Stomach (tissue), 9 donors: ENCODE measurements around the gene OR52I1. TPM values are rescaled to one million over a fixed set of nuclear protein-coding genes. Genes with fewer than 3 reads are reported as not detected.

Source experiments
- DNase-seq, 2 donors: peaks; one replicate each; pipeline versions ENCODE4 v3.0.0 to v3.0.0-alpha.2; 2013 to 2019
- H3K27ac ChIP-seq, 5 donors: fragments of 200-600 bp in 4 of 5; sonication (generic) in 4 of 5; one replicate each; pipeline ENCODE4 v1.5.1; 2013 to 2019; ENCODE audit warnings: mild to moderate bottlenecking in 1 of 5, moderate library complexity in 1 of 5
- H3K27me3 ChIP-seq, 3 donors: fragments of 200-600 bp; sonication (generic); one replicate each; pipeline ENCODE4 v1.5.1; 2017 to 2019; ENCODE audit warnings: mixed run types in 1 of 3
- H3K36me3 ChIP-seq, 4 donors: fragments of 200-600 bp; sonication (generic); 1 replicate in 3 of 4; 2 replicates in 1 of 4; pipeline ENCODE4 v1.5.1; 2016 to 2019
- H3K4me1 ChIP-seq, 4 donors: fragments of 200-600 bp; sonication (generic); one replicate each; pipeline ENCODE4 v1.5.1; 2016 to 2019
- H3K4me3 ChIP-seq, 4 donors: fragments of 200-600 bp; sonication (generic) in 3 of 4; one replicate each; pipeline ENCODE4 v1.5.1; 2016 to 2019; ENCODE audit warnings: mild to moderate bottlenecking in 1 of 4
- H3K9me3 ChIP-seq, 4 donors: fragments of 200-600 bp; sonication (generic); one replicate each; pipeline ENCODE4 v1.5.1; 2016 to 2019
- CTCF ChIP-seq, 7 experiments: fragments of 450-650 bp in 4 of 7; fragments of 200-600 bp in 3 of 7; sonication (generic) in 3 of 7; IDR thresholded peaks; one replicate each; pipeline ENCODE4 v1.5.1; 2016 to 2019; ENCODE audit warnings: antibody characterized with exemption in 7 of 7, control low read depth in 2 of 7, mild to moderate bottlenecking in 1 of 7
- EP300 ChIP-seq: sonication (generic); formaldehyde crosslinking; IDR thresholded peaks from one replicate; pipeline ENCODE4 v1.6.1; 2017; ENCODE audit warnings: antibody characterized with exemption
- POLR2A ChIP-seq, 4 donors: fragments of 450-650 bp; IDR thresholded peaks; one replicate each; pipeline ENCODE4 v1.6.1; 2016; ENCODE audit warnings: antibody characterized with exemption in 4 of 4, control low read depth in 2 of 4, mild to moderate bottlenecking in 1 of 4, moderate library complexity in 1 of 4
- POLR2AphosphoS5 ChIP-seq, 3 donors: sonication (generic); formaldehyde crosslinking; IDR thresholded peaks; one replicate each; pipeline ENCODE4 v1.6.1; 2016; ENCODE audit warnings: antibody characterized with exemption in 3 of 3
- WGBS, 5 donors: extraction: QIAGEN DNeasy Blood & Tissue Kit in 3 of 5; methylation state at CpG; one replicate each; pipeline versions ENCODE4 v1.1.5 to v1.1.7; 2013 to 2018; 5-methylcytosine and 5-hydroxymethylcytosine counted together
- intact Hi-C: fragments of 100-400 bp; cut with DNase I; formaldehyde crosslinking; loops from one replicate; pipeline ENCODE4 v1.15.1; 2023; ENCODE audit warnings: low total_unique reads
- polyA plus RNA-seq, 3 donors: library from polyadenylated mRNA; stranded (reverse); fragments of 200-250 nt; gene quantifications; one replicate each; pipeline ENCODE4 v1.2.3, GENCODE V29; 2013
- total RNA-seq, 5 donors: library from RNA; depleted of rRNA; stranded (reverse); fragments of >200 nt; gene quantifications; one replicate each; pipeline versions ENCODE4 v1.1.0 to v1.2.3, GENCODE V29; 2014 to 2016
- donor health status: healthy with polysubstance abuse.
- donor health status: Bipolar disorder and iron deficiency.
- donor health status: healthy.

OR52I1 gene
- total and polyA plus RNA-seq, 8 donors: not detected

GRCh38 chr11:4581443-4581842 lies 12.4 kb upstream of the OR52I1 start, which contains the start of gene OR52I2:
TSS of gene OR52I2 (plus strand) at chr11:4581743.
- H3K36me3 ChIP-seq: no peaks in the 10 kb centered on the region
- no peak for DNase-seq
- no peaks in the 10 kb centered on the region for H3K4me1 ChIP-seq
- H3K9me3 ChIP-seq: no peaks in the 10 kb centered on the region
- H3K27ac ChIP-seq: no peak within 1 kb of the TSS
- no peak for TF ChIP-seq POLR2A (IDR thresholded peaks at IDR 0.05)
- no peak for TF ChIP-seq POLR2AphosphoS5 (IDR thresholded peaks at IDR 0.05)
- no peak for TF ChIP-seq EP300
- TF ChIP-seq CTCF (IDR thresholded peaks at IDR 0.05): no peak
- intact Hi-C loops: no loop called here
- no peak within 1 kb of the TSS for H3K4me3 ChIP-seq
- H3K27me3 ChIP-seq: peaks cover 0 to 4% (median 0%) of the 10 kb centered on the region in 3 donors

GRCh38 chr11:4589017-4589416 lies 4.8 kb upstream of the OR52I1 start:
- no peak overlapping the region for H3K4me3 ChIP-seq
- intact Hi-C loops: no loop called here
- peaks cover 0 to 4% (median 0%) of the 10 kb centered on the region in 3 donors for H3K27me3 ChIP-seq
- TF ChIP-seq EP300 (no peak), POLR2AphosphoS5 (IDR thresholded peaks at IDR 0.05) (no peak), CTCF (IDR thresholded peaks at IDR 0.05) (no peak), POLR2A (IDR thresholded peaks at IDR 0.05) (no peak)
- H3K9me3 ChIP-seq: no peaks in the 10 kb centered on the region
- no peaks in the 10 kb centered on the region for H3K4me1 ChIP-seq
- H3K27ac ChIP-seq: no peak overlapping the region
- DNase-seq: no peak
- H3K36me3 ChIP-seq: no peaks in the 10 kb centered on the region
- WGBS, 5 donors: 42 to 54% (median 46%) methylated on average over 3 of the region's 3 CpGs

GRCh38 chr11:4605057-4605456 lies 11.2 kb downstream of the OR52I1 start:
- TF ChIP-seq POLR2AphosphoS5 (IDR thresholded peaks at IDR 0.05) (no peak), EP300 (no peak), CTCF (IDR thresholded peaks at IDR 0.05) (no peak), POLR2A (IDR thresholded peaks at IDR 0.05) (no peak)
- H3K4me1 ChIP-seq: peaks cover 18 to 32% (median 25%) of the 10 kb centered on the region in 4 donors
- no peaks in the 10 kb centered on the region for H3K9me3 ChIP-seq
- DNase-seq: no peak
- H3K27ac ChIP-seq: no peak overlapping the region
- intact Hi-C loops: no loop called here
- no peak overlapping the region for H3K4me3 ChIP-seq
- 74 to 95% (median 84%) methylated on average over 4 of the region's 4 CpGs for WGBS, 5 donors
- H3K27me3 ChIP-seq: no peaks in the 10 kb centered on the region
- peaks cover 31 to 53% (median 51%) of the 10 kb centered on the region in 4 donors for H3K36me3 ChIP-seq

GRCh38 chr11:4606231-4607015 lies 12.6 kb downstream of the OR52I1 start:
- Histone ChIP-seq H3K9me3 (no peaks in the 10 kb centered on the region), H3K4me1 (peaks cover 18 to 37% (median 26%) of the 10 kb centered on the region in 4 donors), H3K4me3 (peak overlapping the region; percentile 61 to 75 (median 68)), H3K36me3 (peaks cover 17 to 40% (median 38%) of the 10 kb centered on the region in 4 donors), H3K27ac (peak overlapping the region; percentile 23 to 93 (median 92)), H3K27me3 (no peaks in the 10 kb centered on the region)
- WGBS, 5 donors: 13 to 50% (median 32%) methylated on average over 1 of the region's 1 CpG
- TF ChIP-seq POLR2AphosphoS5 (IDR thresholded peaks at IDR 0.05) (peak in 1 of 3 donors; percentile 13), EP300 (no peak)
- peak in 1 of 2 donors; percentile 24 for DNase-seq
- intact Hi-C loops: no loop called here

GRCh38 chr11:4607096-4607495 lies 13.3 kb downstream of the OR52I1 start:
- peak in 1 of 2 donors; percentile 19 for DNase-seq
- Histone ChIP-seq H3K27me3 (no peaks in the 10 kb centered on the region), H3K4me3 (peak overlapping the region; percentile 61 to 75 (median 68)), H3K27ac (peak overlapping the region; percentile 23 to 93 (median 92)), H3K9me3 (no peaks in the 10 kb centered on the region), H3K4me1 (peaks cover 18 to 37% (median 26%) of the 10 kb centered on the region in 4 donors), H3K36me3 (peaks cover 10 to 33% (median 31%) of the 10 kb centered on the region in 4 donors)
- WGBS, 5 donors: 17 to 42% (median 19%) methylated on average over 6 of the region's 6 CpGs
- no peak for TF ChIP-seq EP300
- TF ChIP-seq POLR2A (IDR thresholded peaks at IDR 0.05): no peak
- no peak for TF ChIP-seq POLR2AphosphoS5 (IDR thresholded peaks at IDR 0.05)
- intact Hi-C loops: no loop called here
